Measurements from ENCODE around the gene PLK3. TPM values are rescaled to one million over a fixed set of nuclear protein-coding genes. Genes with fewer than 3 reads are reported as not detected.

Gene PLK3
- total RNA-seq, 1 experiment from 2014 or later, result 56.1 TPM

- TF ChIP-seq ZNF274 (IDR thresholded peaks at IDR 0.05; ENCODE audit: low read depth, low read length), result no peak
- no peak for TF ChIP-seq ZFX (IDR thresholded peaks at IDR 0.05)
- TF ChIP-seq EZH2phosphoT487 (IDR thresholded peaks at IDR 0.05; ENCODE audit: borderline replicate concordance), result no peak
- peak; percentile 99 for TF ChIP-seq POLR2AphosphoS5 (IDR thresholded peaks at IDR 0.05; ENCODE audit: low read depth, low read length)
- no peak for TF ChIP-seq SRF (IDR thresholded peaks at IDR 0.05; ENCODE audit: low read depth)
Measured at GRCh38 chr1:44819608-44820327, 19.6 kb downstream of the PLK3 start (continued).

- DNase-seq (ENCODE audit: low read depth, low spot score) (no peak), ATAC-seq (no peak)
- H3K27me3 ChIP-seq (ENCODE audit: insufficient read depth, low read length), result no peaks in the 10 kb centered on the region
- RAD21 ChIA-PET (ENCODE audit: low non-redundant PET in 1 of 2, low total read pairs in 2 of 2, uncharacterized antibody in 2 of 2, unreplicated experiment in 2 of 2), result interaction anchor here (0.5 to 0.8 kb wide), 2 partner anchors 99 to 190 kb away, joined by 3 to 6 read pairs; no protein-coding TSS in a partner anchor
- H4K20me1 ChIP-seq (ENCODE audit: insufficient read depth), result no peaks in the 10 kb centered on the region
- H3K9me3 ChIP-seq (ENCODE audit: control insufficient read depth in 1 of 2, insufficient read depth in 1 of 2, low read depth in 1 of 2, low read length in 2 of 2), result no peaks in the 10 kb centered on the region
- H3K4me2 ChIP-seq (ENCODE audit: low read length), result peak overlapping the region; percentile 83
- no peaks in the 10 kb centered on the region for H3K79me2 ChIP-seq (ENCODE audit: insufficient read depth, low read length)
- POLR2A ChIA-PET, result interaction anchor here (1.6 to 9.1 kb wide), 5 partner anchors 12 to 99 kb away, joined by 6 to 200 read pairs (median 34); partner anchors contain the start of genes BEST4, BTBD19 and DYNLT4
- intact Hi-C loops (cut with micrococcal nuclease), result no loop called here
- no peak for TF ChIP-seq SIN3A (IDR thresholded peaks at IDR 0.05; ENCODE audit: low read depth)
- no peak for TF ChIP-seq RAD21 (IDR thresholded peaks at IDR 0.05; ENCODE audit: low read depth)
- no peak for TF ChIP-seq EZH2phosphoT487 (IDR thresholded peaks at IDR 0.05; ENCODE audit: borderline replicate concordance)
- TF ChIP-seq CBX3 (IDR thresholded peaks at IDR 0.05; ENCODE audit: low read depth), result no peak
- TF ChIP-seq POLR2A (IDR thresholded peaks at IDR 0.05; ENCODE audit: borderline replicate concordance, extremely low read depth, insufficient read depth, insufficient read length), result no peak
- TF ChIP-seq ZNF274 (IDR thresholded peaks at IDR 0.05; ENCODE audit: low read depth, low read length), result no peak
- TF ChIP-seq JUND (IDR thresholded peaks at IDR 0.05), result no peak
- no peak for TF ChIP-seq MAX (IDR thresholded peaks at IDR 0.05)
- TF ChIP-seq TCF7L2 (IDR thresholded peaks at IDR 0.05; ENCODE audit: borderline replicate concordance, extremely low read depth, insufficient read depth, insufficient read length), result no peak
- no peak for TF ChIP-seq SRF (IDR thresholded peaks at IDR 0.05; ENCODE audit: low read depth)
- no peak for TF ChIP-seq REST (IDR thresholded peaks at IDR 0.05; ENCODE audit: low read depth)
- no peak for TF ChIP-seq EZH2 (IDR thresholded peaks at IDR 0.05)
- no peak for TF ChIP-seq ZFX (IDR thresholded peaks at IDR 0.05)
- H3K4me3 ChIP-seq (replicated peaks in 1 of 2; ENCODE audit: low read depth in 1 of 2, low read length in 2 of 2), result peak overlapping the region; percentile 36 to 48
- no TSS peak for BruUV-seq (replicated peaks)
- no peaks in the 10 kb centered on the region for H3K36me3 ChIP-seq (ENCODE audit: control insufficient read depth in 1 of 2, insufficient read depth in 2 of 2, low read length in 2 of 2)
- no peaks in the 10 kb centered on the region for H3K9me2 ChIP-seq (ENCODE audit: insufficient read depth)
- peak overlapping the region; percentile 76 for H3K9ac ChIP-seq (ENCODE audit: low read length)
- peaks cover 11 to 33% of the 10 kb centered on the region in 2 experiments for H3K4me1 ChIP-seq (ENCODE audit: control insufficient read depth in 1 of 2, insufficient read depth in 2 of 2, low read length in 2 of 2)
- CTCF ChIA-PET, result no interaction called here
- no peak overlapping the region for H2AFZ ChIP-seq (ENCODE audit: low read depth, low read length, poor library complexity, severe bottlenecking)
- peak overlapping the region; percentile 83 for H3K27ac ChIP-seq (ENCODE audit: low read depth, low read length)
Measured at GRCh38 chr1:44820328-44821239, 20.4 kb downstream of the PLK3 start.
